ENCODE data around the gene SMYD3.

DNA sequence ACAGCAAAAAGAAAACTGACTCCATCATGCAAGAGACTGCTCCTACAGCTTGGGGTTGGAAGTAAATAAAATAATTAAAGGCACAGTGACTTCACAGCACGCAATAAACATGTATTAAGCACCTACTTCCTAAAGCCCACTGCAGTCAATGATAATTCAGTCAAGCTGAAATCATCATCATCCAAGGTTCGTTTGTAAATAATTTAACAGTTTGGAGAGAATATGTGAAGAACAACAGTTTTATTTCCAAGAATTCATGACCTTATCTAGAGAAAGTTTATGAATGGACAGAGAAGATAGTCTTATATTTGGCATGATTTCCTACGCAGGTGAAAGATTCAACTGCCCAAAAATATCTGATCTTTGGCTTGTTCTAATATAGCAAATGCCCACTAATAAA lies 86.8 kb downstream of the SMYD3 start:
- TF ChIP-seq EP300 (IDR thresholded peaks at IDR 0.05) (no peak), POLR2AphosphoS5 (IDR thresholded peaks at IDR 0.05) (no peak), POLR2A (IDR thresholded peaks at IDR 0.05; ENCODE audit: low read depth) (no peak)
- TF ChIP-seq, protein P1, sequence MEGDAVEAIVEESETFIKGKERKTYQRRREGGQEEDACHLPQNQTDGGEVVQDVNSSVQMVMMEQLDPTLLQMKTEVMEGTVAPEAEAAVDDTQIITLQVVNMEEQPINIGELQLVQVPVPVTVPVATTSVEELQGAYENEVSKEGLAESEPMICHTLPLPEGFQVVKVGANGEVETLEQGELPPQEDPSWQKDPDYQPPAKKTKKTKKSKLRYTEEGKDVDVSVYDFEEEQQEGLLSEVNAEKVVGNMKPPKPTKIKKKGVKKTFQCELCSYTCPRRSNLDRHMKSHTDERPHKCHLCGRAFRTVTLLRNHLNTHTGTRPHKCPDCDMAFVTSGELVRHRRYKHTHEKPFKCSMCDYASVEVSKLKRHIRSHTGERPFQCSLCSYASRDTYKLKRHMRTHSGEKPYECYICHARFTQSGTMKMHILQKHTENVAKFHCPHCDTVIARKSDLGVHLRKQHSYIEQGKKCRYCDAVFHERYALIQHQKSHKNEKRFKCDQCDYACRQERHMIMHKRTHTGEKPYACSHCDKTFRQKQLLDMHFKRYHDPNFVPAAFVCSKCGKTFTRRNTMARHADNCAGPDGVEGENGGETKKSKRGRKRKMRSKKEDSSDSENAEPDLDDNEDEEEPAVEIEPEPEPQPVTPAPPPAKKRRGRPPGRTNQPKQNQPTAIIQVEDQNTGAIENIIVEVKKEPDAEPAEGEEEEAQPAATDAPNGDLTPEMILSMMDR (IDR thresholded peaks at IDR 0.05), result no peak
